MM.1S (cell line): ENCODE results near the gene TMEM218.

Source experiments
- DNase-seq: peaks from one replicate; pipeline ENCODE4 v3.0.0-alpha.2; 2015
- H2AFZ ChIP-seq: fragments of 300-600 bp; sonication (generic); 2 replicates; pipeline ENCODE4 v1.6.0; 2016; ENCODE audit warnings: antibody characterized with exemption, low read length
- H3F3A ChIP-seq: fragments of 300-600 bp; sonication (generic); 2 replicates; pipeline ENCODE4 v1.6.1; 2016; ENCODE audit warnings: mild to moderate bottlenecking, antibody characterized with exemption, low read length, moderate library complexity, mixed read lengths; ENCODE audit not compliant: insufficient read depth
- H3K27ac ChIP-seq: fragments of 300-600 bp; sonication (generic); 2 replicates; pipeline ENCODE4 v1.5.1; 2016; ENCODE audit warnings: mild to moderate bottlenecking, low read length
- H3K27me3 ChIP-seq: fragments of 300-600 bp; sonication (generic); replicated peaks from 2 replicates; pipeline ENCODE4 v1.6.0; 2016; ENCODE audit warnings: low read length; ENCODE audit not compliant: insufficient read depth
- H3K36me3 ChIP-seq: fragments of 300-600 bp; sonication (generic); replicated peaks from 2 replicates; pipeline ENCODE4 v1.6.1; 2016; ENCODE audit warnings: mild to moderate bottlenecking, low read length, mixed read lengths; ENCODE audit not compliant: insufficient read depth
- H3K4me1 ChIP-seq: fragments of 300-600 bp; sonication (generic); 2 replicates; pipeline ENCODE4 v1.6.1; 2016; ENCODE audit warnings: low read length, mixed read lengths
- H3K4me2 ChIP-seq: fragments of 300-600 bp; sonication (generic); 2 replicates; pipeline ENCODE4 v1.6.0; 2016; ENCODE audit warnings: low read depth, low read length
- H3K4me3 ChIP-seq: fragments of 300-600 bp; sonication (generic); 2 replicates; pipeline ENCODE4 v1.5.1; 2016; ENCODE audit warnings: low read length, mixed read lengths
- H3K79me2 ChIP-seq: fragments of 300-600 bp; sonication (generic); 2 replicates; pipeline ENCODE4 v1.6.1; 2016; ENCODE audit warnings: mixed run types, low read length, mixed read lengths
- H3K9ac ChIP-seq: fragments of 300-600 bp; sonication (generic); 2 replicates; pipeline ENCODE4 v1.6.1; 2016; ENCODE audit warnings: low read length, mixed read lengths
- H3K9me2 ChIP-seq: fragments of 300-600 bp; sonication (generic); replicated peaks from 2 replicates; pipeline ENCODE4 v1.6.1; 2016; ENCODE audit warnings: mild to moderate bottlenecking, low read length, mixed read lengths; ENCODE audit not compliant: insufficient read depth
- H3K9me3 ChIP-seq: fragments of 300-600 bp; sonication (generic); replicated peaks from 2 replicates; pipeline ENCODE4 v1.6.1; 2016; ENCODE audit warnings: mild to moderate bottlenecking, low read length, mixed read lengths; ENCODE audit not compliant: insufficient read depth
- H4K20me1 ChIP-seq: fragments of 300-600 bp; sonication (generic); 2 replicates; pipeline ENCODE4 v1.6.1; 2016; ENCODE audit warnings: mild to moderate bottlenecking, low read length, moderate library complexity, mixed read lengths; ENCODE audit not compliant: insufficient read depth
- CTCF ChIP-seq: fragments of 300-600 bp; sonication (generic); IDR thresholded peaks from 2 replicates; pipeline ENCODE4 v1.5.1; 2016; ENCODE audit warnings: antibody characterized with exemption, low read length, mixed read lengths
- EZH2 ChIP-seq: fragments of 300-600 bp; sonication (generic); optimal IDR thresholded peaks from 2 replicates; pipeline ENCODE3; 2017; ENCODE audit warnings: low read depth, mild to moderate bottlenecking, antibody characterized with exemption, low read length, mixed read lengths
- EZH2phosphoT487 ChIP-seq: fragments of 300-600 bp; sonication (generic); IDR thresholded peaks from 2 replicates; pipeline ENCODE4 v1.6.1; 2018; ENCODE audit warnings: antibody characterized with exemption, low read length

Gene TMEM218

GRCh38 chr11:125112208-125112604 is 780 bp upstream of the TMEM218 start:
- peak overlapping the region; percentile 21; the same call in 1 of the 2 replicates for H3K9ac ChIP-seq

GRCh38 chr11:125111001-125111342 is 454 bp downstream of the TMEM218 start:
- no peaks in the 10 kb centered on the region for H3K9me3 ChIP-seq
- peak overlapping the region; percentile 87 for H3K9ac ChIP-seq
- H3K27me3 ChIP-seq = no peaks in the 10 kb centered on the region
- H3K27ac ChIP-seq = peak overlapping the region; percentile 76
- peak overlapping the region; percentile 94 for H3K4me3 ChIP-seq
- peaks cover 5% of the 10 kb centered on the region for H3F3A ChIP-seq
- no peaks in the 10 kb centered on the region for H3K9me2 ChIP-seq
- peaks cover 21% of the 10 kb centered on the region for H3K79me2 ChIP-seq
- TF ChIP-seq EZH2phosphoT487 = no peak
- TF ChIP-seq CTCF = no peak
- no peak for TF ChIP-seq EZH2
- no peaks in the 10 kb centered on the region for H4K20me1 ChIP-seq
- H2AFZ ChIP-seq = peak overlapping the region; percentile 91
- H3K4me2 ChIP-seq = peak overlapping the region; percentile 79
- peaks cover 22% of the 10 kb centered on the region for H3K4me1 ChIP-seq
- H3K36me3 ChIP-seq = no peaks in the 10 kb centered on the region
- peak; percentile 37 for DNase-seq

More at GRCh38 chr11:125112208-125112604, 780 bp upstream of the TMEM218 start:
- no peaks in the 10 kb centered on the region for H3K27me3 ChIP-seq
- H3F3A ChIP-seq = peaks cover 5% of the 10 kb centered on the region; the same call in 1 of the 2 replicates
- H3K4me3 ChIP-seq = peak overlapping the region; percentile 54
- TF ChIP-seq EZH2phosphoT487 (no peak), CTCF (no peak), EZH2 (no peak)
- H3K4me1 ChIP-seq = peaks cover 11% of the 10 kb centered on the region
- no peaks in the 10 kb centered on the region for H3K36me3 ChIP-seq
- DNase-seq = no peak
- H3K9me2 ChIP-seq = no peaks in the 10 kb centered on the region
- H3K9me3 ChIP-seq = no peaks in the 10 kb centered on the region
- no peaks in the 10 kb centered on the region for H4K20me1 ChIP-seq
- H3K4me2 ChIP-seq = peak overlapping the region; percentile 64
- peaks cover 21% of the 10 kb centered on the region for H3K79me2 ChIP-seq
- H3K27ac ChIP-seq = peak overlapping the region; percentile 18; the same call in 1 of the 2 replicates
- peak overlapping the region; percentile 59 for H2AFZ ChIP-seq

DNA sequence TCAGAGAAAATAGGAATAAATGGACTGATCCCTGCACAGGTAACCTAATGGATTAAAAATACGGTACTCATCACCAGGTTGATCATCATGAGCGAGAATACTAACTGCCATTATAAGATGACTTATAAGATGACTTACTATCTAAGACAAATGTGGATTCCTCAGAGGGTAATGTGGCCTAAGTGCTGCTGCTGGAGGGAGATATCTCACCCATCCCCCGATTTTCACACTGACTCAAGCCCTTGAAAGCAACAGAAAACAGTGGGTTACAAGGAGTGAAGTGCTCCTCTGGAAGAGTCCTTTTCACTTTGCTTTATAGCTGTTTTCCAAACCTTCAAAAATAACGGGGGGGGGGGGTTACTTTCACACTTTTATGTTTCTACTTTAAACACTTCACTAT is 920 bp downstream of the TMEM218 start:
- DNase-seq = no peak
- no peaks in the 10 kb centered on the region for H3K9me2 ChIP-seq
- peak overlapping the region; percentile 94 for H3K4me3 ChIP-seq
- H4K20me1 ChIP-seq = no peaks in the 10 kb centered on the region
- H3F3A ChIP-seq = peaks cover 10% of the 10 kb centered on the region
- peak overlapping the region; percentile 79 for H3K4me2 ChIP-seq
- H3K9ac ChIP-seq = peak overlapping the region; percentile 87
- TF ChIP-seq CTCF (no peak), EZH2 (no peak), EZH2phosphoT487 (no peak)
- H3K79me2 ChIP-seq = peaks cover 24% of the 10 kb centered on the region
- peak overlapping the region; percentile 91; the same call in 1 of the 2 replicates for H2AFZ ChIP-seq
- H3K27me3 ChIP-seq = no peaks in the 10 kb centered on the region
- H3K36me3 ChIP-seq = no peaks in the 10 kb centered on the region
- H3K4me1 ChIP-seq = peaks cover 26% of the 10 kb centered on the region
- no peaks in the 10 kb centered on the region for H3K9me3 ChIP-seq
- peak overlapping the region; percentile 76; the same call in 1 of the 2 replicates for H3K27ac ChIP-seq
